ENCODE results near the gene MED12L.

DNA sequence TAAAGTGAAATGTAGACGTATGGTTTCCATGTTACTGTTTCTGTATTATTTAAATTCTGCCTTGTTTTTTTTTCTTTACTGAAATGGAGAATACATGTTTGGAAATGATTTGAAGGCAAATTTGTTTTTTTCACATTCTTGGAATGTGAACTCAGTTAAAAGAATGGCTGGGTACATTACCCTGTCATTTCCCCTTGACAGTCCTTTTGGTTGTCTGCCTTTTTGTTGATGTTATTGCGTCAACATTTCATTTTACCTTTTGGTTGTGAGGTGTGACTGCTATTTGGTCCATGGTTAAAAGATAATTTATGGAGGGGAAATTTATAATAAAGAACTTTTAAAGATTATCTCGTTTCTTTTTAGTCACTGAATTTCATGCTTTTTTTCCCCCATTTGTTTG, 120.7 kb downstream of the MED12L start:
- TF ChIP-seq OSR1 (CRISPR knock-in tag; IDR thresholded peaks at IDR 0.05) (no peak), ARNTL (CRISPR knock-in tag; IDR thresholded peaks at IDR 0.05; ENCODE audit: borderline replicate concordance, low read depth) (no peak), TOX (CRISPR knock-in tag; IDR thresholded peaks at IDR 0.05; ENCODE audit: borderline replicate concordance) (no peak), ISL1 (CRISPR knock-in tag; IDR thresholded peaks at IDR 0.05) (no peak), ZFP3 (CRISPR knock-in tag; IDR thresholded peaks at IDR 0.05) (no peak), ZC3H10 (CRISPR knock-in tag; IDR thresholded peaks at IDR 0.05) (no peak), ZFP30 (CRISPR knock-in tag; IDR thresholded peaks at IDR 0.05) (no peak), TCF4 (CRISPR knock-in tag; IDR thresholded peaks at IDR 0.05; ENCODE audit: borderline replicate concordance) (no peak)
- TF ChIP-seq, protein P1, sequence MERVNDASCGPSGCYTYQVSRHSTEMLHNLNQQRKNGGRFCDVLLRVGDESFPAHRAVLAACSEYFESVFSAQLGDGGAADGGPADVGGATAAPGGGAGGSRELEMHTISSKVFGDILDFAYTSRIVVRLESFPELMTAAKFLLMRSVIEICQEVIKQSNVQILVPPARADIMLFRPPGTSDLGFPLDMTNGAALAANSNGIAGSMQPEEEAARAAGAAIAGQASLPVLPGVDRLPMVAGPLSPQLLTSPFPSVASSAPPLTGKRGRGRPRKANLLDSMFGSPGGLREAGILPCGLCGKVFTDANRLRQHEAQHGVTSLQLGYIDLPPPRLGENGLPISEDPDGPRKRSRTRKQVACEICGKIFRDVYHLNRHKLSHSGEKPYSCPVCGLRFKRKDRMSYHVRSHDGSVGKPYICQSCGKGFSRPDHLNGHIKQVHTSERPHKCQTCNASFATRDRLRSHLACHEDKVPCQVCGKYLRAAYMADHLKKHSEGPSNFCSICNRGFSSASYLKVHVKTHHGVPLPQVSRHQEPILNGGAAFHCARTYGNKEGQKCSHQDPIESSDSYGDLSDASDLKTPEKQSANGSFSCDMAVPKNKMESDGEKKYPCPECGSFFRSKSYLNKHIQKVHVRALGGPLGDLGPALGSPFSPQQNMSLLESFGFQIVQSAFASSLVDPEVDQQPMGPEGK (CRISPR knock-in tag; IDR thresholded peaks at IDR 0.05; ENCODE audit: borderline replicate concordance) = no peak
